GM19395 (cell line): ENCODE data around the gene PIGR.

Source experiments
- ATAC-seq: cut with Tn5 transposase; IDR thresholded peaks from one replicate; pipeline ENCODE4 v1.9.1; 2021; ENCODE audit warnings: mild to moderate bottlenecking, moderate library complexity; ENCODE audit not compliant: unreplicated experiment

Gene PIGR

GRCh38 chr1:206912445-206913095 lies 33.7 kb downstream of the PIGR start:
- ATAC-seq = peak; percentile 51

- no peak for ATAC-seq
Observed at GRCh38 chr1:206911064-206911663, 35.1 kb downstream of the PIGR start.

DNA sequence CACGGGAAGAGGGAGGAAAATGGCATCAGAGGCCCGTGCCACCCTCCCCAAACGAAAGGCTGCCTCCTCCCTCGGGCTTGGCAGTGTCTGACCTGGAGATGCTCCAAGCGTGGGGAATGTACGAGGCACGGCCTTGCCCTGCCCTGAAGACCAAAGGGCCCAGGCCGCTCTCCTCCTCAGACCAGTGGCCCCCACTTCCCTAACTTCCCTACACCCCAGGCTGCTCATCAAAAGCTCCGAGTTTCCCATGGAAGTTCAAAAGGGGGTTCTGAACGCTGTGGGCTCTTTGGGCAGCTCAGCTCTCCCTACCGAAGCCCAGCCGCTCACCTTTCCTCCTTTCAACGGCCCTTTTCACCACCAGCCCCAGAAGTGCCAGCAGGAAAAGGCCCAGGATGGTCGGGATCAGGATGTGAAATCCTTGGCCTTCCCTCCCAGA lies 36.4 kb downstream of the PIGR start:
- ATAC-seq = no peak

DNA sequence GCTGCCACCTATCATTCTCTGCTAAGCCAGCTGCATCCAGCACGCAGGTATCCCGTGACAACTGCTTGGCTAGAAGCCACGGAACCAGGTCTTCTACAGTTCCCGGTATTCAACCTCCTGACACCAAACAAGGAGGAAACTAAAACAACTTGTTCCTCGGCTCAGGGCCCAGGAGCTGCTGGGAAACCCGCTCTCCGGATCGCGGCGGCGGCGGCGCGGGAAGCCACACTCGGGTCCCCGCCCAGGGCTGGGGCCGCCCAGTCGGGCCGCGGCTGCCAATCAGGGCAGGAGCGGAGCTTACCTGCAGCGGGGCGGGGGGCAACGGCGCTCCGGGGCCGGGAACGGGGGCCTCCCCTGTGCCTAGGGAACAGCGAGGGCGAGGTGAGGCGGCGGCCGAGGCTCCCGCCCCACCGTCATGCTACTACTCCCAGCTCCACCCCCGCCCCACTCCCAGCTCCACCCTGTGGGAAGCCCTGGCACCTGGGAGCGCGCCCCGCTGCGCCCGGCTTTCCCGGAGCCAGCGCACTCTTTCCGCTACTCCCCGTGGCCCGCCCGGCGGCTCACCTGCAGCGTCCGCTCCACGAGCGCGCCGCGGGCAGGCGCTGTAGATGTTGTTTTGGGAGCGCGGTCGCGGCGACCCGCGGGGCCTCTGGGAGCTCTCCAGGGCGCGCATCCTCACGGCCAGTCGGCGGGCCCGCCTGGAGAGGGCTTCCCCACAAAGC lies 36.9 kb downstream of the PIGR start:
- ATAC-seq = no peak

DNA sequence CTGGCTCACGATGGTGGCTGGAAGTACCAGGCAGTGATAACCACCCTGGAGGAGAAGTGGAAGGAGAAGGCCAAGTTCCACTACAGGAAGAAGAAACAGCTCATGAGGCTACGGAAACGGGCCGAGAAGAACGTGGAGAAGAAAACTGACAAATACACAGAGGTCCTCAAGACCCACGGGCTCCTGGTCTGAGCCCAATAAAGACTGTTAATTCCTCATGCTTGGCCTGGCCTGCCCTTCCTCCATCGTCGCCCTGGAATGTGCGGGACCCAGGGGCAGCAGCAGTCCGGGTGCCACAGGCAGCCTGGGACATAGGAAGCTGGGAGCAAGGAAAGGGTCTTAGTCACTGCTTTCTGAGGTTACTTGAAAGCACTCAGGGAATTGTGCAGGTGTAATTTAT lies 38.2 kb downstream of the PIGR start:
- ATAC-seq = no peak

- no peak for ATAC-seq
Observed at GRCh38 chr1:206907304-206907991, 38.8 kb downstream of the PIGR start.

GRCh38 chr1:206905295-206906164 lies 40.7 kb downstream of the PIGR start:
- ATAC-seq = no peak

- no peak for ATAC-seq
Observed at GRCh38 chr1:206904423-206905142, 41.7 kb downstream of the PIGR start.

DNA sequence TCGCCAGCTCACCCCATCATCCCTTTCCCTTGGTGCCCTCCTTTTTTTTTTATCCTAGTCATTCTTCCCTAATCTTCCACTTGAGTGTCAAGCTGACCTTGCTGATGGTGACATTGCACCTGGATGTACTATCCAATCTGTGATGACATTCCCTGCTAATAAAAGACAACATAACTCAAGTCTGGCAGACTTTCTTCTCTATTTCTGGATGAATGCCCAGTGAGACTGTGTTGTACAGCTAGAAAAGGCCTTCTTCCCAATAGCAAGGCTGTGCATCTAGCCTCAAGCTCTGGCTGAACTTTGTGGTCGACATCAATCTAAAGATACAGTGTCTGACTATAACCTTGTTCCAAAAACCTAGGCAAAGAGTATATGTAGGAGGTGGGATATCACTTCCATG lies 42.6 kb downstream of the PIGR start:
- ATAC-seq = no peak

DNA sequence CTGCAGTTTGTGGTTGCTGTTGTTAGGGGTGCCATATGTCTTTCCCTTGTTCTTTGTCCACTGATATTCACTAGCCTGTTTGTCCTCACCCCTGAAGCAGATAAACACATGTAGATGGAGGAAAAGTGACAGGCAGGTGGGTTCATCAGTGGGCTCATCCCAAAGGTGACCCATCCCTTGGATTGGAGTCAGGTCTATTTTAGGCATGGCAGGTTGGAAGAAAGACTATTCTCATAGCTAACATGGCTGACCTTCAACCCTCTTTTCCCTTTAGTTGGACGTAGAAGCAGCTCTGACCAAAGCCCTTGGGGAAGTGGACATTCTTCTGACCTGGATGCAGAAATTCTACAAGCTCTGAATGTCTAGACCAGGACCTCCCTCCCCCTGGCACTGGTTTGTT lies 43.6 kb downstream of the PIGR start:
- ATAC-seq = no peak

GRCh38 chr1:206901944-206902343 lies 44.3 kb downstream of the PIGR start:
- ATAC-seq = no peak

GRCh38 chr1:206900149-206900548 lies 46.1 kb downstream of the PIGR start:
- no peak for ATAC-seq

- ATAC-seq = no peak
Observed at GRCh38 chr1:206899717-206900116, 46.5 kb downstream of the PIGR start.

GRCh38 chr1:206898915-206899431 lies 47.3 kb downstream of the PIGR start:
- no peak for ATAC-seq

DNA sequence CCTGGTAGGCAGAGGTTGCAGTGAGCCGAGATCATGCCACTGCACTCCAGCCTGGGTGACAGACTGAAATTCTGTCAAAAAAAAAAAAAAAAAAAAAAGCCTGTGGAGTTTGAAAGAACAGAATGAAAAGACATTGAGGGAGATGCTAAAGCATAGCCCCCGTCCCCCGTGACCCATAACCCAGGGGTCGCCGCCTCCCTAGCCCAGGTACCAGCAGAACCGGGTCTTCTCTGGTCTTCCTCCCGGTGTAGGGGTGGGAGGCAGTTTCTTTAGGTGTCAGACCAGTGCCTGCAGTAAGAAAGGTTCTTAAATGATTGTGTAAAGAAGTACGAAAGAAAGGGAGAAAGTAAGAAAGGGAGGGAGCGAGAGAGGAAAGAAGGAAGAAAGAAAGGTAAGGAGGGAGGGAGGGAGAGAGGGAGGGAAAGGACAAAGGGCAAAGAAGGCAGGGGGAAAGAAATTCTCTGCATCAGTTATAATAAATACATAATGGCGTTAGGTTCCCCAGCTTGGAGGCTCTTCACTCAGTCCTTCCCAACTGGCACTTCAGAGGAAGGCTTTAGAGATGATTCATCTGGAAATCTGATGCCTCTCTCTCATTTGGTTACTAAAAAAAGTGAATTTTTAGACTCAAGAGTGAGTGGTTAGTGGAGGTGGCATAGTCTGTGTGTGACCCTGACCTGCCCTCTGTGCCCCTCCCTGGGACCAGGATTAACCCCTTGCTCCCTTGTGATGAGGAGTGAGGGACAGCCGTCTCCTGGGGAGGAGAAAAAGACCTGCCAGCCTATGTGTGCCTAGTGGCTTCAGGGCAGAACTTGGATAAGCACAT lies 48.0 kb downstream of the PIGR start:
- ATAC-seq = no peak

- ATAC-seq = no peak
Observed at GRCh38 chr1:206897175-206897574, 49.1 kb downstream of the PIGR start, which contains the start of gene IL24. IL24 (plus strand) TSS chr1:206897443; CDS start chr1:206897833, 390 bp downstream.

DNA sequence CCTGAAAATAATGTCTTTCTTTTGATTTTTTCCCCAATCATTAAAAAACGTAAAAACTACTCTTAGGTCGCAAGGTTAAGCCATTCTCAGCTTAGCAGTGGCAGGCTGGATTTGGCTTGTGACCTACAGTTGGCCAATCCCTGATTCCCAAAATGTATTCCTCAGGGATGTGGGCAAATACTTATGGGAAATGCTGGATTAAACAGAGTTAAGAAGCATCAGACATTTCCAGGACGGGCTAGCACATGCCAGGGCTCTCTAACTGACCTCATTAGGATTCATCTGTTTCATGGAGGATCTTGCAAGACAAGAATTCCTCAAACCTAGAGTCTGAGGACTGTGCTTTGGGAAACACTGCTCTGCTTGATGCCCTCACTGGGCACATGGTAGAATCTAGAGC lies 50.0 kb downstream of the PIGR start:
- no peak for ATAC-seq

DNA sequence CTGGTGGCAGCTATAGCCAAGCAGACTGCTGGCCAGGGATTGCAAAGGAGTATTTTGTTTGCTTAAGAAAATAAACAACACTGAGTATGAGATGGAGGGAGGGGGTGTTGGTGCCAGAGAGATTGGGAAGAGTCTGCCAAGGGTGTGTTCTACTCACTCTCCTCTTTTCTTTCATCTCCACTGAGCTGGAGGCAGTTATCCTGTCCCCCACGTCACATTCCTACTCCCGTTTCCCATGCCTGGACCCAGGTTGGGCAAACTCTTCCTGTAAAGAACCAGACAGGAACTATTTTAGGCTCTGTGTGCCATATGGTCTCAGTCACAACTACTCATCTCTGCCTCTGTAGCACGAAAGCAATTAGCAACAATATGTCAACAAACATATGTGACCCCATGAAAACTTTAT lies 50.4 kb downstream of the PIGR start:
- no peak for ATAC-seq

- no peak for ATAC-seq
Observed at GRCh38 chr1:206895325-206895724, 50.9 kb downstream of the PIGR start.
